ENCODE results near the gene ABLIM3. TPM values are rescaled to one million over a fixed set of nuclear protein-coding genes. Genes with fewer than 3 reads are reported as not detected.

ABLIM3 gene
- total RNA-seq, 1 donor from 2014 or later = not detected

GRCh38 chr5:149164731-149165130 is 23.4 kb downstream of the ABLIM3 start:
- H3K4me3 Mint-ChIP-seq = no peak overlapping the region
- no peak overlapping the region for H3K27ac Mint-ChIP-seq
- Histone ChIP-seq H3K79me2 (ENCODE audit: low read depth) (no peaks in the 10 kb centered on the region), H2AFZ (replicated peaks) (no peak overlapping the region), H3K36me3 (no peaks in the 10 kb centered on the region), H4K20me1 (ENCODE audit: low read depth) (no peaks in the 10 kb centered on the region), H3K4me3 (no peak overlapping the region), H3K4me2 (no peak overlapping the region), H3K9me3 (ENCODE audit: low read depth) (no peaks in the 10 kb centered on the region), H3K27ac (no peak overlapping the region), H3K9ac (no peak overlapping the region), H3F3A (ENCODE audit: low read depth) (no peaks in the 10 kb centered on the region), H3K4me1 (peaks cover 5% of the 10 kb centered on the region), H3K27me3 (no peaks in the 10 kb centered on the region)
- TF ChIP-seq EZH2 (IDR thresholded peaks at IDR 0.05) = no peak
- TF ChIP-seq, protein P1, sequence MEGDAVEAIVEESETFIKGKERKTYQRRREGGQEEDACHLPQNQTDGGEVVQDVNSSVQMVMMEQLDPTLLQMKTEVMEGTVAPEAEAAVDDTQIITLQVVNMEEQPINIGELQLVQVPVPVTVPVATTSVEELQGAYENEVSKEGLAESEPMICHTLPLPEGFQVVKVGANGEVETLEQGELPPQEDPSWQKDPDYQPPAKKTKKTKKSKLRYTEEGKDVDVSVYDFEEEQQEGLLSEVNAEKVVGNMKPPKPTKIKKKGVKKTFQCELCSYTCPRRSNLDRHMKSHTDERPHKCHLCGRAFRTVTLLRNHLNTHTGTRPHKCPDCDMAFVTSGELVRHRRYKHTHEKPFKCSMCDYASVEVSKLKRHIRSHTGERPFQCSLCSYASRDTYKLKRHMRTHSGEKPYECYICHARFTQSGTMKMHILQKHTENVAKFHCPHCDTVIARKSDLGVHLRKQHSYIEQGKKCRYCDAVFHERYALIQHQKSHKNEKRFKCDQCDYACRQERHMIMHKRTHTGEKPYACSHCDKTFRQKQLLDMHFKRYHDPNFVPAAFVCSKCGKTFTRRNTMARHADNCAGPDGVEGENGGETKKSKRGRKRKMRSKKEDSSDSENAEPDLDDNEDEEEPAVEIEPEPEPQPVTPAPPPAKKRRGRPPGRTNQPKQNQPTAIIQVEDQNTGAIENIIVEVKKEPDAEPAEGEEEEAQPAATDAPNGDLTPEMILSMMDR (IDR thresholded peaks at IDR 0.05) = no peak
- no peak for TF ChIP-seq EZH2phosphoT487 (IDR thresholded peaks at IDR 0.05)
- DNase-seq (ENCODE audit: low spot score) = no peak
- no peaks in the 10 kb centered on the region for H3K9me3 Mint-ChIP-seq
- H3K36me3 Mint-ChIP-seq = no peaks in the 10 kb centered on the region
- no peaks in the 10 kb centered on the region for H3K4me1 Mint-ChIP-seq
- H3K27me3 Mint-ChIP-seq (ENCODE audit: insufficient read depth, low read depth) = no peaks in the 10 kb centered on the region

- Histone ChIP-seq H3K27ac (no peak overlapping the region), H3K4me2 (no peak overlapping the region), H3K27me3 (no peaks in the 10 kb centered on the region), H3K4me1 (peaks cover 5% of the 10 kb centered on the region), H3F3A (ENCODE audit: low read depth) (no peaks in the 10 kb centered on the region), H4K20me1 (ENCODE audit: low read depth) (no peaks in the 10 kb centered on the region), H3K9ac (no peak overlapping the region), H2AFZ (replicated peaks) (no peak overlapping the region), H3K9me3 (ENCODE audit: low read depth) (no peaks in the 10 kb centered on the region), H3K79me2 (ENCODE audit: low read depth) (no peaks in the 10 kb centered on the region), H3K4me3 (no peak overlapping the region), H3K36me3 (no peaks in the 10 kb centered on the region)
- no peak overlapping the region for H3K4me3 Mint-ChIP-seq
- H3K4me1 Mint-ChIP-seq = no peaks in the 10 kb centered on the region
- DNase-seq (ENCODE audit: low spot score) = no peak
- H3K9me3 Mint-ChIP-seq = no peaks in the 10 kb centered on the region
- H3K36me3 Mint-ChIP-seq = no peaks in the 10 kb centered on the region
- TF ChIP-seq, protein P1 (IDR thresholded peaks at IDR 0.05) = no peak
- no peak for TF ChIP-seq EZH2 (IDR thresholded peaks at IDR 0.05)
- TF ChIP-seq EZH2phosphoT487 (IDR thresholded peaks at IDR 0.05) = no peak
- H3K27ac Mint-ChIP-seq = no peak overlapping the region
- H3K27me3 Mint-ChIP-seq (ENCODE audit: insufficient read depth, low read depth) = no peaks in the 10 kb centered on the region
These were observed 24.8 kb downstream of the ABLIM3 start for GRCh38 chr5:149166128-149166527.

- DNase-seq (ENCODE audit: low spot score) = no peak
- H3K4me3 Mint-ChIP-seq = no peak overlapping the region
- no peaks in the 10 kb centered on the region for H4K20me1 ChIP-seq (ENCODE audit: low read depth)
- no peaks in the 10 kb centered on the region for H3K9me3 ChIP-seq (ENCODE audit: low read depth)
- H3K36me3 ChIP-seq = no peaks in the 10 kb centered on the region
- no peak overlapping the region for H3K9ac ChIP-seq
- H3K27me3 Mint-ChIP-seq (ENCODE audit: insufficient read depth, low read depth) = no peaks in the 10 kb centered on the region
- no peak overlapping the region for H3K4me3 ChIP-seq
- no peaks in the 10 kb centered on the region for H3K79me2 ChIP-seq (ENCODE audit: low read depth)
- peaks cover 5% of the 10 kb centered on the region for H3K4me1 ChIP-seq
- H3K27me3 ChIP-seq = no peaks in the 10 kb centered on the region
- no peaks in the 10 kb centered on the region for H3F3A ChIP-seq (ENCODE audit: low read depth)
- TF ChIP-seq, protein P1 (IDR thresholded peaks at IDR 0.05) = no peak
- TF ChIP-seq EZH2 (IDR thresholded peaks at IDR 0.05) (no peak), EZH2phosphoT487 (IDR thresholded peaks at IDR 0.05) (no peak)
- no peaks in the 10 kb centered on the region for H3K4me1 Mint-ChIP-seq
- no peak overlapping the region for H3K27ac ChIP-seq
- no peak overlapping the region for H3K4me2 ChIP-seq
- H3K36me3 Mint-ChIP-seq = no peaks in the 10 kb centered on the region
- H3K9me3 Mint-ChIP-seq = no peaks in the 10 kb centered on the region
- no peak overlapping the region for H2AFZ ChIP-seq (replicated peaks)
- no peak overlapping the region for H3K27ac Mint-ChIP-seq
These were observed 25.4 kb downstream of the ABLIM3 start for GRCh38 chr5:149166591-149167100.
